ENCODE data around the gene SOST.
"Not testable (repeated sequence)": the region's sequence is repeated elsewhere in the genome, so short reads cannot be mapped to it uniquely, and the experiment has no call there.

The SOST gene

DNA sequence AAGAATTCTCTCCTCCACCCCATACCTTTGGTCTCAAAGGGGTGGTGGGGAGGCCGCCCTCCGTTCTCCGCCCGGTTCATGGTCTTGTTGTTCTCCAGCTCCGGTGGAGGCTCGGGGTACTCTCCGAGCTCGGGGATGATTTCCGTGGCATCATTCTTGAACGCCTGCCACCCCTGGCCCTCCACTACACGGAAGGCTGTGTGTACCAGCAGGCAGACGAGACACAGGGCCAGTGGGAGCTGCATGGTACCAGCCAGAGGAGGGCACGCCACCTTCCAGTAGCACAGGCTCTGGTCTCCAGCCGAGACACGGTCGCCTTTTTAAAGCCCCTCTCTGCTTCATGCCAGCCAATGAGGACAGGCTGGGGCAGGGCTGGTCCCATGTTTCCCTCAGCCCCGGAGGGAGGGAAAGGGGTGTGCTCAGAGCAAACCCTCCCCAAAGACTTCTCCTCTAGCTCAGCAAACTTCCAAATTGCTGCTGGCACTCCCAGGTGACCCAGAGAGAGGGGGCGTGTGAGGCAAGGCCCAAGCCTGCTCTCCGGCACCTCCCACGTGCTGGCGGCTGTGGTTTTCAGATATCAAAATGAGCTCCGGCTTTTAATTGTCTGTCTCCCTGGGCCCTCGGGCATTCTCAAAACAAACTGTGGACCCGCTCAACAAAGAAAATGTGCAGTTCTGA, at the start of gene SOST:
Gene SOST (minus strand): TSS at position 295 of the 678 bp plus-strand sequence. CDS start 50 bp downstream, at position 245.
- DNase-seq, result no peak

DNA sequence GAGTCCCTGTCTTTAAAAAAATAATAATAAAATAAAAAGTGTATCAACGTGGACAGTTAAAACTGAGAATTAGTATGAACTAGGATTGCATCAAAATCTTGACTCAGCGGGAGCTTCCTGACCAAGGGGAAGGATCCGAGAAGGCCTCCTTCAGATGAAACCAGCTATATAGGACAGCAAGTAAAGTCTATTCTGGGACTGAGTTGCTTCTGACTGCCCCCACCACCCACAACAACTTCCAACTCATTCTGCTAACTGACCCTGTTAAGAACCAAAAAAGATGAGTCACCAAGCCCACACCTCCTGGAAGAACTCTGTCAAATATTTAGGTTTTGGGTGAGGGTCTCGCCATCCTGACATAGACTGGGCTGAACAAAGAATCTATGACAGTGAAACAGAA, 49.5 kb upstream of the SOST start:
- no peak for DNase-seq

GRCh38 chr17:43805117-43805516, 46.5 kb upstream of the SOST start:
- DNase-seq, result no peak

DNA sequence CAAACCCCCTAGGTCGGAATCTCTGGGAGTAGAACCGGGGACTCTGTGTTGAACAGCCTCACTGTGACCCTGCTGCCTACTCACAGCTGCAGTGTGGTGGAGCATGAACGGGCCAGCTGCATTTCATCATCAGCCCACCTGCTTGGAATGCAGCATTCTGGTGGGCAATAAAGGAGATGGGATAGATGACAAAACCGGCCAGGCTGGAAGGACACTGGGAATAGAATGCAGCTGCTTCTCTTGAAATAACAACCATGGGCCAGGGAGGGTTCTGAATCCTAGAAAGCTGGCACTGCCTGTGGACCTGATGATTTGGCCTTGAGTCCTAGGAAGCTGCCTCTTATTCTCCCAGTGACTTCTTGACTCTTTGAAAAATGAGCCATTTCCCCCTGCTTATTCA, 45.2 kb upstream of the SOST start:
- no peak for DNase-seq

- no peak for DNase-seq
Observed at GRCh38 chr17:43801844-43802243, 43.3 kb upstream of the SOST start.

DNA sequence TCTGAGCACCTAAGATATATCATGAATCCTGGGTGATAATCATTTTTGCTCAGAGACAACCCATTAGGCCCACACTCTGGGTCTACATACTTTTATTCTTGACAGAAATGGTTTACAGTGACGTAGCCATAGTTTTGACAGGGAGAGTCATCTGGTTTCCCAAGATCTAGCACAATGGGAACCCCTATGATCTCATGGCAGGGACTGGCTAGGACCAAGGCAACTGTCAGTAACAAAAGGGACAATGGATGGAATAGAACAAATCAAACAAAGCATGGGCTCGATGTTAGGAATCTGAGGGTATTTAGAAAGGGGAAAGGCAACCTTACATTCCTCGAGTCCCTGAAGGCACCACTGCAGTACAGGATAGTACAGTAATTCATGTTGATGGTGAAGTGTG, 42.1 kb upstream of the SOST start:
- no peak for DNase-seq

- DNase-seq, result no peak
Observed at GRCh38 chr17:43799047-43799446, 40.5 kb upstream of the SOST start.

- DNase-seq, result not testable (repeated sequence)
Observed at GRCh38 chr17:43798024-43798423, 39.4 kb upstream of the SOST start.

DNA sequence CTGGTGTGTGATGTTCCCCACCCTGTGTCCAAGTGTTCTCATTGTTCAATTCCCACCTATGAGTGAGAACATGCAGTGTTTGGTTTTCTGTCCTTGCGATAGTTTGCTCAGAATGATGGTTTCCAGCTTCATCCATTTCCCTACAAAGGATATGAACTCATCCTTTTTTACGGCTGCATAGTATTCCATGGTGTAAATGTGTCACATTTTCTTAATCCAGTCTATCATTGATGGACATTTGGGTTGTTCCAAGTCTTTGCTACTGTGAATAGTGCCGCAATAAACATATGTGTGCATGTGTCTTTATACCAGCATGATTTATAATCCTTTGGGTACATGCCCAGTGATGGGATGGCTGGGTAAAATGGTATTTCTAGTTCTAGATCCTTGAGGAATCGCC, 34.1 kb upstream of the SOST start:
- not testable (repeated sequence) for DNase-seq

DNA sequence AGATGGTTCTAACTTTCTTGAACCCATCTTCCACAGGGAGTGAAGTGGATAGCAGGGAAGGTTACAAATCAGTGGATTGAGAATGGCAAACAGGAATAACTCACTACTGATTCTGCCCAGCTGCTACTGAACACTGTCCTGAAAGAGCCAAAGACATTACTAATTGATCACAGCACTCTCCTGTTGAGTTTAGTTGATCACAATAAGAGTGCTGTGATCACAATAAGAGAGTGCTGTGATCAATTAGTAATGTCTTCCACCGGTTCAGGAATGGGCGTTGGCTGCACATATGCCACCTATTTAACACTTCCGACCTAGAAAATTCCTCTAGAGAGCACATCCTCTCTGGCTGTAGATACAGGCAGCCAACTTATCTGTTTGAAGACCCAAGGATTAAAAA, 33.0 kb upstream of the SOST start:
- DNase-seq, result no peak

DNA sequence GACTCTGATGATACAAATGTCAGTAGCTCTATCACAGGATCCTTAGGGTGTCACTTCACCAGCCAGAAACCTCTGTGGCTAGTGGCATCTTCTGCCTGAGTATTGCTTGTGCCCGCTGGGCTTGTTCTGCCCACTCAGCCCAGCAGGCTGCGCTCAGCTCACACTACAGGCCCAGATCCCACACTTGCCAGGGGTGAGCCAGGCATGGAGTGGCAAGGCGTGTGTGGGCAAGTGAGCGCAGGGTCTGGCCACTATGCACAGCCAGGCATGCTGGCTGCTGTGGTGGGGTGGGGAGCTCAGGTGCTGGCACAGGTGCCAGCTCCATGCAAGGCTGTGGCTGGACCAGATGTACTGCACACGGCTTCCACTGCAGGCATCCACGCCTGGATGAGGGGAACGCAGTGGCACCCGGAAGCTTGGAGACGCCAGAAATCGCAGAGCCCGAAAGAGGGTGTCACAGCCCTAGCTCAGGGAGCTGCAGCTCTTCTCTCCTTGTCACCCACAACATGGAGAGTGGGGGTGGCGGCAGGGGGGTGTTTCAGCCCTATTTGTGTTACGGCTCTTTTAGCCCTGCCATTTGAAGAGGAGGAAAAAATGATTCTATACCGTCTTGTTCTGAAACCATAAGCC, 31.8 kb upstream of the SOST start:
- no peak for DNase-seq

- no peak for DNase-seq
Observed at GRCh38 chr17:43789482-43789881, 30.9 kb upstream of the SOST start.

- DNase-seq, result no peak
Observed at GRCh38 chr17:43788540-43788939, 29.9 kb upstream of the SOST start.

DNA sequence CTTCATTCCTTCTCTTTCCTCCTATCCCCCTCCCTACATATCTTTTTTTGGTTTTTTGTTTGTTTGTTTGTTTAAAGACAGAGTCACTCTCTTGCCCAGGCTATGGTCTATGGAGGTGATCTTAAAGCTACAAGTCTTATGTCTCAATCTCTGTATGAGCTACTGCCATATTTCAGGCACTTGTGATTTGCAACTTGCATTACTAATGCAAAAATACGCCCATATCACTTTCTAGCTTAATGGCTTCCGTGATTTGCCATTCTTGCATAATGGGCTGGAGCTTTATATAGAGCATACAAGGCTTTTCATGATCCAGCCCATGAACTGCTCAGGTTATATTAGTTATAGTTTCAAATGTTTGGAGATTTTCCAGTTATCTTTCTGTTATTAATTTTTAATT, 29.1 kb upstream of the SOST start:
- DNase-seq, result no peak

DNA sequence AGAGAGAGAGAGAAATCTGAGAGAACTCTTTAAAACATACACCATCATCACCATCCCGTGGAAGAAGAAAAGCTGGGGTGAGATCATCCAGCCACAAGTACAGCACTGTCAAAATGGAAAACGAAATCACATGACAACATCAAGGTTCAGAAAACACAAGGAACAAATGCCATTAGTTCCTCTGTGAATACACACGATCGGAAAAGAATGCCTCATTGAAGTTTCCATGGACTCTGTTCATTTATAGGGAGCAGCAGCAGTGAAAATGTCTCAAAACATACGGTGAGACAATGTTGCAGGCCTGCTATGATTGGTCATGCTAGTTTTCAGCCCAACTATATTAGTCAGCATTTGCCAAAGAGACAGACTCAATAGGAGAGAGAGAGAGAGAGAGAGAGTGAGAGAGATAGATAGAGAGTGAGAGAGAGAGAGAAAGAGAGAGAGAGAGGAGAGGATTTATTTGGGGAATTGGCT, 26.1 kb upstream of the SOST start:
- no peak for DNase-seq

DNA sequence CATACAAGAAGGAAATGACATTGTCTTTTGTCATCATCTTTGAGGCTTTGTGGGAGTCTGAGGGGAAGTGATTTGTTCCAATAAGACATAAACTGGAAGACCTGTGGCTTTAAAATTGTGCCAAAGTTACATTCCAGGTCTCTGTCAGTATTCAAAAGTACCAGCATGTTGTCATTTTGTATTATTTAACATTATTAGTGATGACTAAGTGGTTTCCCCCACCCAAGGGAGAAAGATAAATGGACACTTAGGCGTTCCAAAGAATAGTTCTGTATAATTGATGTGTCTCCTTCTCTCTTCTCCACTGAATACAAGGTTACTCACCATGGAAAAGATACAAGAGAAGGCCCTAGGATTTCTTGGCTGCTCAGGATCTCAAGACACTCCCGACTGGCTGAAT, 25.5 kb upstream of the SOST start:
- DNase-seq, result no peak

DNA sequence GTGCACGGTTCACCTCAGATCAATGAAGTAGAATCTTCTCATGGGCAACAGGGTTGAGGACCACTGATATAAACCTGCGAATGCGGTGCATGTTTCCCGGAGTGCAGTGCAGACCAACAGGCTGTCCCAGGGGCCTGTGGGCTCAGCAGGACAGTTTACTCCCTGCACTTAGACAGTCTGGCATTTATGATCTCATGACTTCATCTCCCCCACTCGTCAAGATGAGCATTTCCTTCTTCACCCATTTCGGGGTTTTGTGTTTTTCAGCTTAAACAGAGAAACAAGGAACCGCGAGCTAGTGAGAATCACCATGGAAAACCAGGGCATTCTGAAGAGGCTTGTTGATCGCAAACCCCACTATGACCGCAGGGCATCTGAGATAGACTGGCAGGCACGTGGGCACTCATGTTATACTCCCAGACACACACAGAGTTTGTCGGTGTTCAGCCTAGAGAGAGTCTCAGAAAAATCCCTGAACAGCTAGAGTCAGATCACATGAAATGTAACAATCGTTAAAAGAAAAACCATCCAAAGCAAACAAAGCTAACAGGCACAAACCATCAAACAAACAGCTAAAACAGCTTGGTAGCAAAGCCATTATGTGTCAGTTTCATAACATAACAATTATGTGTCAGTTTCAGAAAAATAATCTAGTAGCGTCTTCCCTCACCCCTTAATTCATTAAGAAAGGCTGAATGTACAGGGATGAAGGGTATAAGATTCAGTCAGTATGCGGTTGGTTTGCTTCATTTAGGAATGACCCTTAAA, 24.5 kb upstream of the SOST start:
- DNase-seq, result no peak

DNA sequence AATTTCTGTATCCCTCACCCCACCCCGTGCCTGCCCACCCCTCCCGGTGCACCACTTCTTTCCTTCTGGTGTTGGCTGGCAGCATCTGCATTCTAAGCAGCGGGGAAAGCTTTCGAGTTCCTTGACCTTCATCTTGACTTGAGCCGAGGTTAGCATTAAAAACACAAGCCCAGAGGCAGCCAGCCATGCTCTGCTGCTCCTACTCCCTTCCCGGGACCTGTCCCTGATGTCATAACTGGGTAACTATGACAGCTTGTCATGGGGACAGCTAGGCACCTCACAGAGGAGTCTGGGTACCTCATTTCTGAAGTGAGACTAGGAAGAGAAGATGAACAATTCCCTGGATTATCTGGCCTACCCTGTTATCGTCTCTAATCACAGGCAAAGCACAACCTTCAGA, 21.5 kb upstream of the SOST start, which contains the start of gene CFAP97D1:
Gene CFAP97D1 (plus strand): TSS at position 301 of the 400 bp plus-strand sequence. CDS start 28 bp downstream, at position 329.
- DNase-seq, result no peak

GRCh38 chr17:43779145-43780125, 20.8 kb upstream of the SOST start:
- DNase-seq, result no peak

- DNase-seq, result peak; percentile 77 to 85
Observed at GRCh38 chr17:43778337-43779144, 19.9 kb upstream of the SOST start, which contains the start of gene DUSP3. Gene DUSP3, minus strand, starts transcription at chr17:43778977. Its CDS starts 53 bp downstream, at chr17:43778924.
